Endothelial cell (in vitro differentiated cells): ENCODE results near the gene PF4V1. TPM values are rescaled to one million over a fixed set of nuclear protein-coding genes. Genes with fewer than 3 reads are reported as not detected.

Experiments used
- DNase-seq: peaks from one replicate; pipeline ENCODE4 v3.0.0; 2021; ENCODE audit warnings: low spot score
- H3K27ac Mint-ChIP-seq: one replicate; pipeline ENCODE4 v1.8.0; 2021; ENCODE audit warnings: mixed read lengths, inconsistent platforms; ENCODE audit not compliant: unreplicated experiment
- H3K27me3 Mint-ChIP-seq: one replicate; pipeline ENCODE4 v1.8.0; 2021; ENCODE audit warnings: mild to moderate bottlenecking, moderate library complexity, mixed read lengths, inconsistent platforms; ENCODE audit not compliant: unreplicated experiment
- H3K36me3 Mint-ChIP-seq: one replicate; pipeline ENCODE4 v1.8.0; 2021; ENCODE audit warnings: mild to moderate bottlenecking, low read depth, mixed read lengths, inconsistent platforms; ENCODE audit not compliant: unreplicated experiment
- H3K4me1 Mint-ChIP-seq: one replicate; pipeline ENCODE4 v1.8.0; 2021; ENCODE audit warnings: mild to moderate bottlenecking, mixed read lengths, inconsistent platforms; ENCODE audit not compliant: unreplicated experiment
- H3K4me3 Mint-ChIP-seq: one replicate; pipeline ENCODE4 v1.8.0; 2021; ENCODE audit warnings: mild to moderate bottlenecking, mixed read lengths, inconsistent platforms; ENCODE audit not compliant: unreplicated experiment
- H3K9me3 Mint-ChIP-seq: one replicate; pipeline ENCODE4 v1.8.0; 2021; ENCODE audit warnings: mixed read lengths, inconsistent platforms; ENCODE audit not compliant: unreplicated experiment
- CTCF ChIP-seq: fragments of 200-600 bp; sonication (generic); IDR thresholded peaks from one replicate; pipeline ENCODE4 v1.5.0; 2021; ENCODE audit warnings: antibody characterized with exemption; ENCODE audit not compliant: unreplicated experiment
- total RNA-seq: library from RNA; stranded (reverse); fragmentation: NEBNext Ultra II Directional; extraction: Animal tissue kit (Norgen Biotek cat#: 25700); gene quantifications from one replicate; pipeline ENCODE4 v1.2.1, GENCODE V29; 2021; ENCODE audit not compliant: unreplicated experiment

Gene PF4V1
- total RNA-seq, 1 donor from 2014 or later: not detected

DNA sequence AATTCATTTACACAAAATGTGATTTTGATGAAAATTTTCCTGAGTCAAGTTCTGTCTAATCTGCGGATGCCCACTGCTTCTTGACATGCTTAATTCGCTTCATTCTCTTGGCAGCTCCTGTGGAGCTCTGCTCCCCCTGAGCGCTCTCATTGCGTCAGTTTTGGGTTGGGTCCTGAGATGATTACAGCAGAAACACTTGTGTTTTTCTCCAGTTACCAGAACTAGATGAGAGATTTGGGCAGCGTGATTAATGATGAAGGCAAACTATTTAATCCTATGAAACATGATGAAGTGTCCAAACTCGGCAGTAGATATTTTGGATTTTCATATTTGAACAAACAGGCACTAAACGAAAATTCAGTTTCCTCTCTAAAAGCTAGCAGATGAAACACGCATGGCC is 11.9 kb downstream of the PF4V1 start:
- H3K27ac Mint-ChIP-seq: no peak overlapping the region
- no peaks in the 10 kb centered on the region for H3K36me3 Mint-ChIP-seq
- DNase-seq: no peak
- H3K9me3 Mint-ChIP-seq: no peaks in the 10 kb centered on the region
- H3K4me3 Mint-ChIP-seq: no peak overlapping the region
- no peak for TF ChIP-seq CTCF
- peaks cover 7% of the 10 kb centered on the region for H3K27me3 Mint-ChIP-seq
- H3K4me1 Mint-ChIP-seq: peaks cover 16% of the 10 kb centered on the region

DNA sequence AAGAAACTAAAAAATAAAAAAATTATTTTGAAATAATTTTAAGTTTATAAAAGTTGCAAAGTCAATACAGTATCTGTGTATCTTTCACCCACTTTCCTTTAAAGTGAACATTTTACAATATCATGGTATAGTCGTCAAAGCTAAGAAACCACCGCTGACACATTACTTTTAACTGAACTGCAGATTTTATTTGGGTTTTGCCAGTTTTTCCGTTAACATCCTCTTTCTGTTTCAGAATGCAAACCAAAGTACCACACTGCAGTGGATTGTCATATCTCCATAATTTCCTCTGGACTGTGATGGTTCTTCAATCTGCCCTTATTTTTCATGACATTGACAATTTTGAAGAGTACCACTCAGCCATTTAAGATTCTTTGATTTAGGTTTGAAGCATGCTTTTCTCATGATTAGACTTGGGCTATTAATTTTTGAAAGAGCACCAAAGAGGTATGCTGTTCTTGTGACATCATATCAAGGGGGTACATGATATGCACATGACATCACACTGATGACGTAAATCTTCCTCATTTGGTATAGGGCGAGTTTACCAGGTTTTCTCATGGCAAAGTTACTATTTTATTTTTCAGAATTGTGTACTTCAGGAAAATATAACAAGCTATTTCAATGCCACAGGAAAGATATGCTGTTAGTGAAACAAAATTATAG is 12.5 kb downstream of the PF4V1 start:
- Mint-ChIP-seq H3K9me3 (no peaks in the 10 kb centered on the region), H3K27ac (no peak overlapping the region), H3K36me3 (no peaks in the 10 kb centered on the region), H3K27me3 (peaks cover 7% of the 10 kb centered on the region), H3K4me3 (no peak overlapping the region), H3K4me1 (peaks cover 20% of the 10 kb centered on the region)
- DNase-seq: no peak
- TF ChIP-seq CTCF: no peak

DNA sequence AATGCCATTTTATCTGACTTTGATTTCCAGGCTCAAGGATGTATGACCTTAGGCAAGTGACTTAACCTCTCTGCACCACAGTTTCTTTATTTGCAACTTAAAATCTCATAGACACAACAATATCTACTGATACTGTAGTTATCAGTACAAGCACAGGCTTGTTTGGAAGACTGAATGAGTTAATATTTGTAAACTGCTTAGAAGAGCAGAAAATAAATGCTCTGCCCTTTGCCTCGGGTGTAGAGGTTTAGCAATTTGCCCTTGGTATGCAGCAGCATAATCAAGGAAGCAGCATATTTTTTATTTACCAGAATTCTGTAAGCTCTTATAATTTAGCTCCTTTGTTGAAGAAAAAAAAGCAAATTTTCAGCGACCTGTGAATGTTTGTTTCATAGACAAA is 13.2 kb downstream of the PF4V1 start:
- no peak overlapping the region for H3K27ac Mint-ChIP-seq
- H3K36me3 Mint-ChIP-seq: no peaks in the 10 kb centered on the region
- no peak for DNase-seq
- H3K4me3 Mint-ChIP-seq: no peak overlapping the region
- no peaks in the 10 kb centered on the region for H3K9me3 Mint-ChIP-seq
- peaks cover 7% of the 10 kb centered on the region for H3K27me3 Mint-ChIP-seq
- no peak for TF ChIP-seq CTCF
- H3K4me1 Mint-ChIP-seq: peaks cover 21% of the 10 kb centered on the region

DNA sequence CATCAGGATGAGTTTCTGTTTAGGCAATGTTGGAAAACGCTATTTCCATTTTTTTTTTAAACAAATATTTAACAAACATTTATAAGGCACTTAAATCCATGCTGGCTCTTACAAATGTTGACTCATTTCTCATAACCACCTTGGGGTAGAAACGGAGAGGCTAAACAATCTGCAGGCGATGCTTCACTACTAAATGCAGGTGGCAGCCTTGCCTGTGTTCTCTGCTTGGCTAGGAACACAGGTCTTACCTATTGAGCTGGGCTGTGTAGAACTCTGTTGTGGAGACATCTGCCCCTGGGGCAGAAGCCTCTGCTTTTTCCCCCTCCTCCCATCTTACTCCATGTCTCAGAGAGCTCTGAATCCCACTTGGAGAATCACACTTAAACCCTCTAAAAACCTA is 14.7 kb downstream of the PF4V1 start:
- no peak for DNase-seq
- H3K4me3 Mint-ChIP-seq: no peak overlapping the region
- H3K36me3 Mint-ChIP-seq: no peaks in the 10 kb centered on the region
- peaks cover 28% of the 10 kb centered on the region for H3K4me1 Mint-ChIP-seq
- no peaks in the 10 kb centered on the region for H3K9me3 Mint-ChIP-seq
- peaks cover 5% of the 10 kb centered on the region for H3K27me3 Mint-ChIP-seq
- H3K27ac Mint-ChIP-seq: peak overlapping the region; percentile 62
- TF ChIP-seq CTCF: no peak

DNA sequence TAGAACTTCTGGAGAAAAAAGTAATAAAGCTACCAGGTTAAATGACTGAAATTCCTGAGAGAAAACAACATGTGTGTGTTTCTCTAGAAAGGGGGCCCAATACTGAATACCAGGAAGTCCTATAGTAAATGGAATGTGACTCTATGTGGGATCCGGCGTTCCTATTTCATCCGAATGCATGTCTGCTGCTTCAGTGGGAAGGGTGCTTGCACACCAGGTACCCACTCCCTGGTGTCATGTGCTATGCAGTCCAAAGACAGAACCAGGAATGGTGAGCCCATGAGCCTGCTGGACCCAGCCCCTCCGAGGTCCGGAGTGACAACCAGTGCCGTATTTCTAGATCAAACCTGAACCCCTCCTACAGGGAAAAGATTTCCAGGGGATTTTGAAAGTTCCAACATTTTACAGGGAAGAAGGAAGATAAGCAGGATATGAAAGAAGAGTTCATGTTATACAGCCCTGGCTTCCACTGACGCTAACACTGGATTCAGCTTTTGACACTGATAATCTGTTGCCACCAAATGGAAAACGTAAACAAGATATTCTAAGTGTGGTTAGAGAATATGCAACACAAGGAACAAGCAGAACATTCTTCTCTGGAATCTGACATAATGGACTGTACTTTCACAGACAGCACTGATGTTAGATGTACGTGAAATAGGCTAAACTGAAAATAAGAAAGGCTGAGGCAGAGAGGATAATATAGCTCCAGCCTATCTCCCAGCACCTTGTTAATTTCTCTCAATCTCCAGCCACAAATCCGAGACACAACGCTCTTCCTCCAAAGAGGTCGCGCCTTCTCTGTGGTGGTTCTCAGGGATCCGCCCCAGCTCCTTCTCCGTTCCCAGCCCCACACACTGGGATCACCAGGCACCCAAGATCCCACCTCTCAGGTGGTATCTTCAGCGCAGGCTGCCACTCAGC is 15.4 kb downstream of the PF4V1 start:
- DNase-seq: no peak
- H3K27ac Mint-ChIP-seq: peak overlapping the region; percentile 62
- H3K4me1 Mint-ChIP-seq: peaks cover 34% of the 10 kb centered on the region
- no peaks in the 10 kb centered on the region for H3K9me3 Mint-ChIP-seq
- peaks cover 8% of the 10 kb centered on the region for H3K27me3 Mint-ChIP-seq
- H3K36me3 Mint-ChIP-seq: no peaks in the 10 kb centered on the region
- no peak for TF ChIP-seq CTCF
- H3K4me3 Mint-ChIP-seq: peak overlapping the region; percentile 87
